ENCODE results near the gene SERTAD4.

Gene SERTAD4

GRCh38 chr1:210254298-210254697 lies 21.7 kb downstream of the SERTAD4 start:
- Mint-ChIP-seq H3K27me3 (ENCODE audit: low read depth) (peaks cover 52% of the 10 kb centered on the region), H3K36me3 (ENCODE audit: low read depth) (no peaks in the 10 kb centered on the region)

DNA sequence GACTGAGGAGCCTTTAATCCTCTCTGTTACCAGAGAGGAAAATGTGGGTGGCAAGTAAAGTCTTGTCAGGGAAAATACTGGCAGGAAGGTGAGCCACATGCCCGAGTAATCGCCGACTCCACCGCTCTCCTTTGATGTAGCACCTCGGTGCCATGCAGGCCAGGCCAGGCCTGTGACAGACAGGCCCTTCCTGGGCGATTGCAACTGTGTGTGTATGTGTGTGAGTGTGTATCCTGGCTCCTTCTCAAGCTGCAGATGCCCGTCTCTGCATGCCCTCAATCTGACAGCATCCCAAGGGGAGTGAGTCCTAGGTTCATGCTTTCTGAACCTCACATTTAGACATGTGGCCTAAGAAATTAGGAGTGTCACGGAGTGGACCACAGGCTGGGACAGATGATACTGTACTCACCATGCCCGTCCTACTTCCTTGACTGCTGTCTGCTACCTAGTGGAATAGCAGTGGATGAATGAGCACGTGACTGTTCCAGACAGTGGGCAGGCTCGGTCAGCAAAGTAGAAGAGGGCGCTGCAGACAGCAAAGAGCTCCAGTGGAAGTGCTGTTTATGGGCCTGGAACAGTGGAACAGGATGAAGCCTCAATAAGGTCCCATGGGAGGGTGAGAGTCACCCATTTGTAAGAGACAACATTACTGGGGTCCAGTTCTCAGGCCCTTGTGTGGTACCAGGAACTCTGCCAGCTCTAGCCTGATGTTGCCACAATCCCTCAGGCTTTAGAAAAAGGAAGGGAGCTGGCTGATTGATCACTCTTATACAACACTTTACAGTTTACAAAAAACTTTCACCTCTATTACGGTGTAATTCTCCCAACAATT lies 25.3 kb downstream of the SERTAD4 start:
- no peaks in the 10 kb centered on the region for H3K9me3 Mint-ChIP-seq
- H3K36me3 Mint-ChIP-seq (ENCODE audit: low read depth), result no peaks in the 10 kb centered on the region
- TF ChIP-seq, protein P1, sequence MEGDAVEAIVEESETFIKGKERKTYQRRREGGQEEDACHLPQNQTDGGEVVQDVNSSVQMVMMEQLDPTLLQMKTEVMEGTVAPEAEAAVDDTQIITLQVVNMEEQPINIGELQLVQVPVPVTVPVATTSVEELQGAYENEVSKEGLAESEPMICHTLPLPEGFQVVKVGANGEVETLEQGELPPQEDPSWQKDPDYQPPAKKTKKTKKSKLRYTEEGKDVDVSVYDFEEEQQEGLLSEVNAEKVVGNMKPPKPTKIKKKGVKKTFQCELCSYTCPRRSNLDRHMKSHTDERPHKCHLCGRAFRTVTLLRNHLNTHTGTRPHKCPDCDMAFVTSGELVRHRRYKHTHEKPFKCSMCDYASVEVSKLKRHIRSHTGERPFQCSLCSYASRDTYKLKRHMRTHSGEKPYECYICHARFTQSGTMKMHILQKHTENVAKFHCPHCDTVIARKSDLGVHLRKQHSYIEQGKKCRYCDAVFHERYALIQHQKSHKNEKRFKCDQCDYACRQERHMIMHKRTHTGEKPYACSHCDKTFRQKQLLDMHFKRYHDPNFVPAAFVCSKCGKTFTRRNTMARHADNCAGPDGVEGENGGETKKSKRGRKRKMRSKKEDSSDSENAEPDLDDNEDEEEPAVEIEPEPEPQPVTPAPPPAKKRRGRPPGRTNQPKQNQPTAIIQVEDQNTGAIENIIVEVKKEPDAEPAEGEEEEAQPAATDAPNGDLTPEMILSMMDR (IDR thresholded peaks at IDR 0.05; ENCODE audit: unreplicated experiment in 3 of 3), result no peak
- H3K27me3 Mint-ChIP-seq (ENCODE audit: low read depth), result peaks cover 40% of the 10 kb centered on the region
- no peak overlapping the region for H3K4me3 Mint-ChIP-seq
- peaks cover 29% of the 10 kb centered on the region for H3K4me1 Mint-ChIP-seq
- peak overlapping the region; percentile 41 to 90 (median 84) for H3K27ac Mint-ChIP-seq

More at GRCh38 chr1:210254298-210254697, 21.7 kb downstream of the SERTAD4 start:
- Mint-ChIP-seq H3K4me3 (peak overlapping the region in 1 of 3 experiments; percentile 18), H3K27ac (no peak overlapping the region), H3K9me3 (no peaks in the 10 kb centered on the region), H3K4me1 (peaks cover 39% of the 10 kb centered on the region)
- TF ChIP-seq, protein P1 (IDR thresholded peaks at IDR 0.05; ENCODE audit: unreplicated experiment in 3 of 3), result no peak

DNA sequence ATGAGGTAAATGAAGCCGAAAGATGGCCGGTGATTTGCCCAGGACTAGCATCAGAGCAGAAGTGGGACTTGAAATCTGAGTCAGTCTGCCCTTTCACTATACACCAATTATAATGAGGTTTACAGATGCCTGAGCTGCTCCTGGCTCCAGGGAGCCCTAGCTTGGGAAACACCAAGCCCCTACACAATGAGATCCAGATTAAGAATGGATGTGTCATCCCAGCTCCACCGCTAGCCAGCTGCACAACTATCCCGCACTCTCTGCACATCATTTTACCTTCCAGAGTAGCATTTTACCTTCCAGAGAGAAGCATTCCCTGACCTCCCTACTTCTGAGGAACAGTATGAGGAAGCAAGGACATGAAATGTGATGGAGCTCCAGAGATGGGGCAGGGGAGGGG lies 27.0 kb downstream of the SERTAD4 start:
- Mint-ChIP-seq H3K27me3 (ENCODE audit: low read depth) (peaks cover 24% of the 10 kb centered on the region), H3K36me3 (ENCODE audit: low read depth) (no peaks in the 10 kb centered on the region), H3K4me1 (peaks cover 29% of the 10 kb centered on the region), H3K27ac (peak overlapping the region; percentile 16 to 77 (median 62)), H3K9me3 (no peaks in the 10 kb centered on the region), H3K4me3 (peak overlapping the region in 1 of 3 experiments; percentile 16)
- TF ChIP-seq, protein P1 (IDR thresholded peaks at IDR 0.05; ENCODE audit: unreplicated experiment in 3 of 3), result no peak

GRCh38 chr1:210260096-210260495 lies 27.5 kb downstream of the SERTAD4 start:
- Mint-ChIP-seq H3K4me1 (peaks cover 29% of the 10 kb centered on the region), H3K27ac (peak overlapping the region in 2 of 3 experiments; percentile 62 to 77), H3K36me3 (ENCODE audit: low read depth) (no peaks in the 10 kb centered on the region), H3K27me3 (ENCODE audit: low read depth) (peaks cover 19% of the 10 kb centered on the region), H3K9me3 (no peaks in the 10 kb centered on the region), H3K4me3 (no peak overlapping the region)
- TF ChIP-seq, protein P1 (IDR thresholded peaks at IDR 0.05; ENCODE audit: unreplicated experiment in 3 of 3), result no peak

DNA sequence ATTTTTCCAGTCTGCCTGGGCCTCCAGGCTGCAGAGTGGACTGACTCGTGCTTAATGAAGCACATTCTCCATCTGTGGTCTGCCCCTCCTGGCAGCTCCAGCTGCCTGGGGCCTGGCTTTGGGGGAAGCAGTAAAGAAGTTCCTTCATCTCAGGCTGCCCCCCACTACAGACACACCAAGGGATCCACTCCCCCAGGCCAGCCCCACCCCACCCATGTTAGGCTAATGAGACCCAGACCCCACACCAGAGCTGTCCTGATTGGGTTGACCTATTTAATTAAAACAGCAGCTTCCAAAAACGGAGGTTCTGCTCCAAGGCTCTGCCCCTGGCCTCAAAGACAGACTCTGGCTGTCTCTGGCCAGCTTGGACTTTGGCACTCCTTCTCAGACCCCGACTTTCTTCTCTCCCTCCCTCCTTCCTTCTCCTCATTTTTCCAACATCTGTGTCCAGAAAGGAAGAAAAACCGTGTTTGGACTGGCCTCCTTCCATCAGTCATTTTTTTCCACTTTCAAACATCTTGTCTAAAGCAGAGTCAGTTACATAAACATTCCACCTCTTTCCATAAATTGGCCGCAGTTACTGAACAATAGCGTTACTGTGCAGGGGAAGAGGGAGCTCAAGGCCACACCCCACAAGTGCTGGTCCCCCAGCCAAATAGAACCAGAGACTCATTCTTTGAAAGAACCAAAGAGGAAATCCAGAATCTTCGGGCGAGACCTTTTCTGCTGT lies 29.7 kb downstream of the SERTAD4 start:
- H3K4me1 Mint-ChIP-seq, result peaks cover 30% of the 10 kb centered on the region

More for the DNA sequence above, 29.7 kb downstream of the SERTAD4 start:
- Mint-ChIP-seq H3K27ac (no peak overlapping the region), H3K9me3 (no peaks in the 10 kb centered on the region), H3K36me3 (ENCODE audit: low read depth) (no peaks in the 10 kb centered on the region), H3K4me3 (no peak overlapping the region), H3K27me3 (ENCODE audit: low read depth) (peaks cover 6% of the 10 kb centered on the region)
- TF ChIP-seq, protein P1 (IDR thresholded peaks at IDR 0.05; ENCODE audit: unreplicated experiment in 3 of 3), result no peak

Measured in nephron (organoid).